Tibial nerve (tissue), 4 donors: ENCODE measurements around the gene APEH. TPM values are rescaled to one million over a fixed set of nuclear protein-coding genes. Genes with fewer than 3 reads are reported as not detected.

Experiments used
- DNase-seq, 2 donors: peaks; one replicate each; pipeline ENCODE4 v3.0.0-alpha.2; 2019; ENCODE audit warnings: low spot score in 2 of 2
- H3K27ac ChIP-seq, 4 donors: fragments of 200-600 bp; sonication (generic) in 3 of 4; one replicate each; pipeline ENCODE4 v1.5.1; 2017 to 2019; ENCODE audit warnings: mild to moderate bottlenecking in 1 of 4
- H3K27me3 ChIP-seq, 2 donors: fragments of 200-600 bp; sonication (generic) in 1 of 2; one replicate each; pipeline versions ENCODE4 v1.5.1 to v1.6.0; 2017 to 2019
- H3K36me3 ChIP-seq, 3 donors: fragments of 200-600 bp; sonication (generic); one replicate each; pipeline ENCODE4 v1.5.1; 2018 to 2019
- H3K4me1 ChIP-seq, 4 donors: fragments of 200-600 bp; sonication (generic) in 3 of 4; one replicate each; pipeline ENCODE4 v1.5.1; 2017 to 2019
- H3K4me3 ChIP-seq, 4 donors: fragments of 200-600 bp; sonication (generic) in 3 of 4; one replicate each; pipeline ENCODE4 v1.5.1; 2017 to 2019; ENCODE audit warnings: mild to moderate bottlenecking in 1 of 4, moderate library complexity in 1 of 4
- H3K9me3 ChIP-seq, 4 donors: fragments of 200-600 bp; sonication (generic) in 3 of 4; one replicate each; pipeline ENCODE4 v1.5.1; 2017 to 2019
- CTCF ChIP-seq, 5 experiments: fragments of 200-600 bp in 3 of 5; fragments of 450-650 bp in 2 of 5; sonication (generic) in 3 of 5; IDR thresholded peaks; one replicate each; pipeline ENCODE4 v1.5.1; 2016 to 2019; ENCODE audit warnings: antibody characterized with exemption in 5 of 5, mild to moderate bottlenecking in 3 of 5, moderate library complexity in 2 of 5
- EP300 ChIP-seq, 2 donors: sonication (generic); formaldehyde crosslinking; IDR thresholded peaks; one replicate each; pipeline ENCODE4 v1.6.1; 2017; ENCODE audit warnings: antibody characterized with exemption in 2 of 2, mild to moderate bottlenecking in 1 of 2
- POLR2A ChIP-seq, 2 donors: fragments of 450-650 bp; IDR thresholded peaks; one replicate each; pipeline ENCODE4 v1.6.1; 2017; ENCODE audit warnings: antibody characterized with exemption in 2 of 2, mild to moderate bottlenecking in 2 of 2, moderate library complexity in 2 of 2
- WGBS, 2 donors: methylation state at CpG; one replicate each; pipeline ENCODE4 v1.1.5; 2018; 5-methylcytosine and 5-hydroxymethylcytosine counted together
- total RNA-seq, 4 donors: library from RNA; depleted of rRNA; stranded (reverse); fragments of >200 nt; gene quantifications; one replicate each; pipeline ENCODE4 v1.1.0, GENCODE V29; 2016

APEH gene
- total RNA-seq, 4 donors from 2014 or later: 64.0 to 77.7 (median 65.8) TPM

DNA sequence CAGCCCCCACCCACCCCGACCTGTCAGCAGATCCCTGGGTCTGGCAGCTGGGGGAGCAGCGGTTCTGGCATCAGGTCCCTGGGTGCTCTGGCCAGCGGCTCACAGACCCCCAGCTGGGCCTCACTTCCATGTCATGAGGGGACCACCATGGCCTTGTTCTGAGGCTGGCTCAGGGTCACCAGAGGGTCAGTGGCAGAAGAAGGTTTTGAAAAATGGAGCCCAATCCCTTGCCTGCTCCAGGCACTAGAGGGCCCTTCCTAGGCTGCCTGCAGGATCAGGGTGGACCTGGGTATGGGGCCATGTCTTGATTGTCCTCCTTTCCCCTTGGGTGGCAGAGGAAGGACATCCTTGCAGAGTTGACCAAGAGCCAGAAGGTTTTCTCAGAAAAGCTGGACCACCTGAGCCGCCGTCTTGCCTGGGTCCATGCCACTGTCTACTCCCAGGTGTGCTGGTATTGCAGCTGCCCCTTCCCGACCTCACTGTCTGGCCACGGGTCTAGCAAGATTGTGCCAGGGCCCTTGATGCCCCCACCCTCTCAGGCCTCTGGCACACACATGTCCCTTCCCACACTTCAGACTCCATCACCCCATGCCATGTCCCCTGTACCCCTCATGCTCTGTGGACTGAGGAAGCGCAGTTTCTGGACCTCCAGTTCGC is 32.4 kb downstream of the APEH start:
- H3K27ac ChIP-seq: no peak overlapping the region
- peaks cover 0 to 5% (median 0%) of the 10 kb centered on the region in 4 donors for H3K4me1 ChIP-seq
- peaks cover 0 to 88% (median 9%) of the 10 kb centered on the region in 3 donors for H3K36me3 ChIP-seq
- WGBS, 2 donors: 80 to 84% methylated on average over 6 to 7 of the region's 9 CpGs
- H3K4me3 ChIP-seq: no peak overlapping the region
- H3K9me3 ChIP-seq: no peaks in the 10 kb centered on the region
- no peaks in the 10 kb centered on the region for H3K27me3 ChIP-seq
- DNase-seq: no peak
- TF ChIP-seq CTCF (IDR thresholded peaks at IDR 0.05): no peak
- TF ChIP-seq EP300 (IDR thresholded peaks at IDR 0.05): no peak
- no peak for TF ChIP-seq POLR2A (IDR thresholded peaks at IDR 0.05)

DNA sequence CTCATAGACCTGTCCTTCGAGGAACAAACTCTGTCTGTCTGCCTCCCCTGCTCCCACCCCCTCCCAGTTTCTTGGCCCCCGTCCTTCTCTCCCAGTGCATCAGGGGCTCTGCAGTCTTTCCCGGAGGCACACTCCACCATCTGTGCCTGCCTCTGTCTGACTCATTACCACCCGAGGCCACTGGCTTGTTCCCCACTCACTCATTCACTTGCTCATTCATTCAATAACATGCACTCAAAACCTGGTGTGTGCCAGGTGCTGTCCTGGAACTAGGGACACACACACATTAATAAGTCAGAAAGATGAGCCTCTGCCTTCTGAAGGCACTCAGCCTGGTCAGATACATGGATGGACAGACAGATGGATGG is 32.9 kb downstream of the APEH start:
- Histone ChIP-seq H3K4me1 (peaks cover 0 to 5% (median 0%) of the 10 kb centered on the region in 4 donors), H3K9me3 (no peaks in the 10 kb centered on the region), H3K36me3 (peaks cover 0 to 88% (median 4%) of the 10 kb centered on the region in 3 donors), H3K27me3 (no peaks in the 10 kb centered on the region), H3K4me3 (no peak overlapping the region), H3K27ac (no peak overlapping the region)
- WGBS, 2 donors: 70 to 71% methylated on average over 4 of the region's 4 CpGs
- no peak for DNase-seq
- TF ChIP-seq EP300 (IDR thresholded peaks at IDR 0.05) (no peak), CTCF (IDR thresholded peaks at IDR 0.05) (no peak), POLR2A (IDR thresholded peaks at IDR 0.05) (no peak)

DNA sequence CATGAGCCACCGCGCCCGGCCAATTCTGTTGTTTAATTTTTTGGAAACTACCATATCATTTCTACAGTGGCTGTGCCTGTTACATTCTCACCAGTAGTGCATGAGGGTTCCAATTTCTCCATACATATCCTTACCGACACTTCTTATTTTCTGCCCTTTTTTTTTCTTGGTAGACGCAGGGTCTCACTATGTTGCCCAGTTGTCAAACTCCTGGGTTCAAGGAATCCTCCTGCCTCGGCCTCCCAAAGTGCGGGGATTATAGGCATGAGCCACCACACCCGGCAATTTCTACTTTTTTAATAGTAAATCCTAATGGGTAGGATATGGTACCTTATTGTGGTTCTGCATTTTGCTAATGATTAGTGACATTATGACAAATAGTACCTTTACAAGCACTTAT is 35.7 kb downstream of the APEH start:
- Histone ChIP-seq H3K27me3 (no peaks in the 10 kb centered on the region), H3K4me3 (no peak overlapping the region), H3K9me3 (no peaks in the 10 kb centered on the region), H3K4me1 (no peaks in the 10 kb centered on the region), H3K27ac (no peak overlapping the region), H3K36me3 (peaks cover 0 to 88% (median 0%) of the 10 kb centered on the region in 3 donors)
- TF ChIP-seq CTCF (IDR thresholded peaks at IDR 0.05) (no peak), EP300 (IDR thresholded peaks at IDR 0.05) (no peak), POLR2A (IDR thresholded peaks at IDR 0.05) (no peak)
- WGBS, 2 donors: 92 to 96% methylated on average over 8 of the region's 8 CpGs
- no peak for DNase-seq

- DNase-seq: no peak
- no peak for TF ChIP-seq CTCF (IDR thresholded peaks at IDR 0.05)
- TF ChIP-seq EP300 (IDR thresholded peaks at IDR 0.05): no peak
- no peak for TF ChIP-seq POLR2A (IDR thresholded peaks at IDR 0.05)
- Histone ChIP-seq H3K27ac (no peak overlapping the region), H3K27me3 (no peaks in the 10 kb centered on the region), H3K36me3 (peaks cover 0 to 88% (median 0%) of the 10 kb centered on the region in 3 donors), H3K9me3 (no peaks in the 10 kb centered on the region), H3K4me3 (no peak overlapping the region), H3K4me1 (no peaks in the 10 kb centered on the region)
- 93 to 96% methylated on average over 4 to 5 of the region's 5 CpGs for WGBS, 2 donors
Measured at GRCh38 chr3:49711489-49711888, 37.3 kb downstream of the APEH start.

DNA sequence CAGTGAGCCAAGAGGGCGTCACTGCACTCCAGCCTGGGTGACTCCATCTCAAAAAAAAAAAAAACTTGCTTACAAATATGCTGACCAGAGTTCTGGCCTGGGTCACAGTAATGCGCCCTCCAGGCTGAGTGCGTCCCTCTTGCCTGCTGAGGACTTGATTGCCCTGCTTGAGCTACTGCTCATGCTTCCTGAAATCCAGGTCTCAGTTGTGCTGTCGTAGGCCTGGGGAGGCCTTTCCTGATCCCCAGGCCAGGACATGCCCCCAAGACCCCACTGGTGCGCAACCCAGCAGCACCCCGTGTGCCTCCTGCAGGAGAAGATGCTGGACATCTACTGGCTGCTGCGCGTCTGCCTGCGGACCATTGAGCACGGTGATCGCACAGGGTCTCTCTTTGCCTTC is 38.0 kb downstream of the APEH start:
- H3K4me1 ChIP-seq: no peaks in the 10 kb centered on the region
- TF ChIP-seq CTCF (IDR thresholded peaks at IDR 0.05) (no peak), POLR2A (IDR thresholded peaks at IDR 0.05) (no peak), EP300 (IDR thresholded peaks at IDR 0.05) (no peak)
- no peak for DNase-seq
- no peak overlapping the region for H3K27ac ChIP-seq
- H3K27me3 ChIP-seq: no peaks in the 10 kb centered on the region
- H3K9me3 ChIP-seq: no peaks in the 10 kb centered on the region
- H3K4me3 ChIP-seq: no peak overlapping the region
- H3K36me3 ChIP-seq: peaks cover 0 to 88% (median 0%) of the 10 kb centered on the region in 3 donors
- WGBS, 2 donors: 83 to 96% methylated on average over 7 to 11 of the region's 11 CpGs
